Measurements from ENCODE around the gene PRSS50.

PRSS50 gene

DNA sequence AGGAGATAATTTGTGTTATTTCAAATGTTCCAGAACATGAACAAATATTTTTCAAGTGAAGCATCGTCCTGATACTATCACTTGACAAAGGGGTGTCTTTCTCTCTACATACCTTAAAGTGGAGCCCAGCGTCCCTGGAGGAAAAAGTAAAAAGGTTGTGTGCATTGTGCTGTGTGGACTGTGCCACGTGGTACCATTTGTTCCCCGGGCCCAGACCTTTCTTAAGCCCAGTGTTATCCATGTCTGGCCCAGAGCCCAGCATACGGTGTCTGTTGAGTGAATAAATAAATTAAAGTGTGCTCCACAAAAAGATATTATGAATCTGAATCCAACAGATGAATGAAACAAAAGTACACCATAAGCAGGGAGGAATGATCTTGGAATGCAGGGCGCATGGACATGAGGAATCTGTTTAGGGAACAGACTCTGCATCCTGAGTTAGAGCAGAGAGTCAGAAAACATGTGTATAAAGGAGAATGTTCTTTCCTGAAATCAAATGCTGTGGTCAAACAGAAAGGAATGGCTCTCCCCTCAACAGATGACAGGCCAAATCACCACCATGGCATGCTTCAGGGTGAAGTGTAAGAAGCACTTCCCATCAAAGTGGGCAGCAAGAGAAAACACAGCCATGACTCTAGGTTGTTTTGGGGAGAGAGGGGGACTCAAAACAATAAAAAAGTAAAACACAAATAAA, 8.1 kb upstream of the PRSS50 start:
- DNase-seq (ENCODE audit: low spot score): no peak

DNA sequence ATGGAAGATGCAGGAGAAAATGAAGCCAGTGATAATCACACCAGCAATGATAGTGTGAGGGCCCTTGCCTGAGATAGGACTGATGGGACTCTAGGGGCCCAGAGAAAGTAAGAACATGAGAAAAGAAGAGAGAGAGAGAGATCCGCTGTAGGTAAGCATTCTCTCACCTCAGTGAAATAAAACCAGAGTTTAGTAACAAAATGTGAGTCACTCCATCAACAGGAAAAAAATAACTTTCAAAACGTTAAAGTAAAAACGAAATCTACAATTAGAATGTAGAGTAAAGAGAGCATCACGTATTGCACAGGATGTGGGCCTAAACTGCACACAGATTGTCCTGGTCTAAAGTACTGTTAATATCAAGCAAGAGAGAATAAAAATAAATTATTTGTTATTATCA, 6.8 kb upstream of the PRSS50 start:
- DNase-seq (ENCODE audit: low spot score): no peak

DNA sequence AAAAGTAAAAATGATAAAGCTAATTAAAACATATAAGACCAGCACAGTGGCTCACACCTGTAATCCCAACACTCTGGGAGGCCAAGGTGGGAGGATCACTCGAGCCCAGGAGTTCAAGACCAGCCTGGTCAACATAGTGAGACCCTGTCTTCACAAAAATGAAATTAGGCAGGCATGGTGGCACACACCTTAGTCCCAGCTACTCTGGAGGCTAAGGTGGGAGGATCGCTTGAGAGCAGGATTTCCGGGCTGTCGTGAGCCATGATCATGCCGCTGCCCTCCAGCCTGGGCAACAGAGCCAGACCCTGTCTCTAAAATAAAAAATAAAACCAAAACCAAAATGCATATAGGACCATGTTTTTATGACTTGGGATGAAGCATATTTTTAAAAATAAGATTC, 4.8 kb upstream of the PRSS50 start:
- no peak for DNase-seq (ENCODE audit: low spot score)

DNA sequence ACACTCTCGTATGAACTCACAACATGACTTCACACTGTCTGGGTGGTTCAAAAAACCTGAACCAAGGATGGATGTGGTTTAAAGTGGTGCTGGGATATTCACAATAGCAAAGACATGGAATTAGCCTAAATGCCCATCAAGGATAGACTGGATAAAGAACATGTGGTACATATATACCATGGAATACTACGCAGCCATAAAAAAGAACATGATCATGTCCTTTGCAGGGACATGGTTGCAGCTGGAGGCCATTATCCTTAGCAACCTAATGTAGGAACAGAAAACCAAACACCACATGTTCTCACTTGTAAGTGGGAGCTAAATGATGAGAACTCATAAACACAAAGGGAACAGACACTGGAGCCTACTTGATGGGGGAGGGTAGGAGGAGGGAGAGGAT, 3.3 kb upstream of the PRSS50 start:
- no peak for DNase-seq (ENCODE audit: low spot score)

DNA sequence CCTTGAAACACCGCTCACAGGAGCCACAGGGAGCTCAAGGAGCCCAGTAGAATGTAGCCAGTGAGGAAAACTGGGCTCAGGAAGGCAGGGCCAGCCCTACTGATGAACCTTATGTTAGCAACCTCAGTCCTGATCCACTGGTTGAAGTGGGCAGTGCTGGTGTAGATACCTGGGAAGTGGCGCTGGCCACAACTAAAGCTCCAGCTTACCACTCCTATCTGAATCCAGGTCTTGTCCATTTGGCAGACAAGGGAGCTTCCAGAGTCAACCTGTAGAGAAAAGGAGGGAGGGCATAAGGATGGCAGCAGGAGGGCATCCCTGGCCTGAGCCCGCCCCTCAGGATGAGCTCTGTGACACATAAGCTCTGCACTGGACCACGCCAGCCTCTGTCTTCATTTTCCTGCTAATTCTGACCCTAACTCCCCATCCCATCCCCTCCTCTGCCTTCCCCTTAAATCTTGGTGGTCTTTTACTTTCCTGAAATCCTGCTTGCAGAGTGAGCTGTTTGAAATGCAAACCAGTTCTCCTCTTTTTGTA, 2.1 kb upstream of the PRSS50 start:
- DNase-seq (ENCODE audit: low spot score): no peak

DNA sequence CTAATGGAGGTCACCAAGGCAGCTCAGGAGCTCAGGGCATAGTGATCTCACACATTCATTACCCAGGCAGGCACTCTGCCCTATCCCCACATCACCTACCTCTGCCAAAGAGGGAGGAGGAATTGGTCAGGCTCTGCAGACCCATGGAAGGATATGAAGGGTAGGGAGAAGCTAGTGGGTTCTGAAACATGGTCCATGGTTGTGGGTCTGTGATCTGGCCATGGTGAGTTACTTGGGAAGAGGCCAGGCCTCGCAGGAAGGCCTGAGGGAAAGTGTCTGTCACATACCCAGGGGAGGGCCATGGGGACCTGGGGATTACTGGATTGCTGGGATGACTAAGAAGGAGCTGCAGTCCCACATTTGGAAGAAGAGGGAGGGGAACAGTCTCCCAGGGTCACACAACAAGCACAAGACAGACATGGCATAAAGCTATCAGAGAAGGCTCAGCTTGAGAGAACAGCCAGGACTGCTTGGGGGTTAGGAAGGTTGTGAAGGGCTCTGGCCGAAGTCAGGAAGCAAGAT, 1.4 kb upstream of the PRSS50 start:
- no peak for DNase-seq (ENCODE audit: low spot score)

DNA sequence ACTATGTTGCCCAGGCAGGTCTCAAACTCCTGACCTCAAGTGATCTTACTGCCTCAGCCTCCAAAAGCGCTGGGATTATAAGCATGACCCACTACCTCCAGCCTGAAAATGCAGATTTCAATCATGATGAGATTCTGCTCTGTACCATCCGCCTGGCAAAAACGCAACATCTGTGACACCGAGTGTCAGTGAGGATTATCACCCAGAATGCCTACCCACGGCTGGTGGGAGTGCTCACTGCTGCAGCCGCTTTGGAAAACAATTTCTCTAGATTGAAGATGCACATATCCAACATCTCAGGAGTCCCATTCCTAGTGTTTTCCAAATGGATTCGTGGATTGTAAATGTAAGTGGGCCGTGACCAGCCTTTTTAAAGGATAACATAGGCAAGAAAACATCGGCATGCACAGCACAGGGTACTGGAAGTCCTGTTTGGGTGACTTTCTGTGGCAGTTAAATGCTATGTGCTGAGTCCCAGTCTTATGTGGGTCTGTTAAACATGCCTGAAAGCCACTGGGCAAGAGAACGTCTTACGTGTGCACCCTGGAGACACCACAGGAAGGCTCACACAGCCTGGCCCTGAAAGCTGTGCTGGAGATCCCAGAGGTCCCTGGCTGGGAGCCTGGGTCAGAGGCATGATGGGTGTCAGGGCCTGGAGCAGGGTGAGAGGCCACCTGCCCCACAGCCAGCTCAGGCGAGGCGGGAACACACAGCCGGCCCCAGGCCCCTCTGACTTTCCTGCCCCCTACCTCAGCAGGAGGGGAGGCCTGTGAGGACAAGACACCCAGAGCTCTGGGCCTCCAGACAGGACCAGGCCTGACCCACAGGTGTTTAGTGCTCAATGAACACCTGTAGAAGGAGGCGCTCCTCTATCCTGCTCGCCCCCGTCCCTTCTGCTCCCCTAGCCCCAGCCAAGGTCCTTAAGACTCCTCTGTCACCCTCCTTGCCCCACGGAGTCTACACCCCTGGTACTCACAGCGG, 918 bp downstream of the PRSS50 start:
- no peak for DNase-seq (ENCODE audit: low spot score)

DNA sequence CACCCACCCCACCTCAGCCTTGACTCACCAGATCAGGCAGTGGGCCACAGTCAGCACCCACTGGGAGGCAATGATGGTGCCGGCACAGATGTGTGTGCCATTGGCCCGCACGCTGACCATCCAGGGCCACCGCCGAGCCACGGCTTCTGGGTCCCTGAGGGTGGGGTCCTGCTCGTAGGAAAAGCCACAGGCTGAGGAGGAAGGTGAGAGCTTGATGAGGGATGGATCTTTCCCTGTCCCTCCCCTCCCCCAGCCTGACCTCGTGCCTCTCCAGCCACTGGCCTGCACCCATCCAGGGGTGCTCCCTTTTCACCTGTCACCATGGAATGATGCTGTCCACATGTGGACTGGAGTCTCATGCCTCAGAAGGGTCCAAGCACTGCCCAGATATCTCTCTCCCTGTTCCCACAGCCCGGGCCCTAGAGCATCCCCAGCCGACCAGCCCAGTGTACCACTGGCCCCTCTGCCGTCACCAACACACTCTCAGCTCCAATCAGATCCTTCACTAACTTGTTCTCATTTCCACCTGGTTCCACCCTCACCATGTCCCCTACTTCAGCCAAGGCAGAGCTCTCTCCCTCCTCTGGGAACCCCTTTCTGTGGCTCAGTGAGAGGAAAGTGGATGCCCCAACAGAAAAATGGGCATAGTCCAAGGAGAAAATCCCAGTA, 2.0 kb downstream of the PRSS50 start:
- DNase-seq (ENCODE audit: low spot score): no peak

DNA sequence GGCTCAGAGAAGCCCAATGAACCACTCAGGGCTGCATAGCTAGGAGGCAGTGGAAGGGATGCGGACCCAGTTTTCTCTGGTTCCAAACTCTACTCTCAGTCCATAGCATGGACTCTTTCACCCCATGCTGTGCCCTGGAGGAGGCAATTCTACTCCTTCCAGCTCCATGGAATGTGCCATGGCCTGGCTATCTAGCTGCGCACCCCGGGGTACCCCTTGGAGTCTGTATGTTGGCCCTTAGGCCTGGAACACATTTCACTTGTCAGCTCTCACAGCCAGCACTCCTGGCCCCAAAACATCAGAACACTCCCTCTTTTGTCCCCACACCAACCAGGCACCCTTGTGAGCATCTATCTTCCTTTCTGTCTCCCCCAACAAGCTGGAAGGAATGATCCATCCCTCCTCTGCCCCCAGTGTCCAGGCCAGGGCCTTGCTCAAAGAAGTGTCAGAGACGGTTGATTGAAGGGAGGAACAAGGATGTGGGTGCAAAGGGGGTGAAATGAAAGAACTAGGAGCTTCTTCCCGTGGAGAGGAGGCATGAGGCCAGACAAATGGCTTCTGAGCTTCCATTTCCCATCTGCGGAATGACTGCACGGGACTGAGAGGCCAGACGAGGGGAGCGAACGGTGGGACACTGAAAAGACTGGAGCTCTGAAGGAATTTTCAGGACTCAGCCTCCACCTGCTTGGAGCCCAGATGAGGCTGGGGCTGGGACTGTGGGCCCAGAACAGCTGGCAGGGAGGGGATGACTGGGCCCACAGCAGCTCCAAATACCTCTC, 2.8 kb downstream of the PRSS50 start:
- no peak for DNase-seq (ENCODE audit: low spot score)

DNA sequence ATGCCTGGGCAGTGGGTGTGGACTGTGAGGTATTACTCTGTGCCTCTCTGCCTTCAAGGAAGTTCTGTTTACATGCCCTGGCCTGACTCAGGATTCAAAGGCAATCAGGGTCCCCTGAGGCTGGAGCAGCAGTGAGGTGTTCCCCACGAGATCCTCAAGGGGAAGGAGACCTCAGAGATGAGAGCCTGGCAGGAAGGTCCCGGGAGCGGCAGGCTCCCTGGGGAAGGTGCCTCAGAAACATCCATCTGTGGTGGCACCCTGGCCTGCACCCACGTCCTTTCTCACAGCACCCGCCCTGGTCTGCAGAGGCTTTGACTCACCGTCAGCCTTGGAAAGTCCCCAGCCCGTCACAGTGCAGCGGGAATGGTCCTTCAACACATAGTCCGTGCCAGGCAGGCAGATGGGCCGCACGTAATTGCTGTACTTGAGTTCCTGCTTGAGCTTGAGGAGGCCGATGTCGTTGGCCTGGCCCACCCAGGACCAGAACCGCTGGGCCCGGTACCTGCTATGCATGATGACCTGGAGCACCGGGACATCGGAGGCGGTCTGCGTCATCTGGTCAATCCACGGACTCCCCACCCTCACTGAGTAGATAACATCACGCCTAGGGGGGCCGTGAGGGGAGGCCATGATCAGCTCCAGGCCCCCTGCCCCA, 3.6 kb downstream of the PRSS50 start:
- DNase-seq (ENCODE audit: low spot score): no peak

DNA sequence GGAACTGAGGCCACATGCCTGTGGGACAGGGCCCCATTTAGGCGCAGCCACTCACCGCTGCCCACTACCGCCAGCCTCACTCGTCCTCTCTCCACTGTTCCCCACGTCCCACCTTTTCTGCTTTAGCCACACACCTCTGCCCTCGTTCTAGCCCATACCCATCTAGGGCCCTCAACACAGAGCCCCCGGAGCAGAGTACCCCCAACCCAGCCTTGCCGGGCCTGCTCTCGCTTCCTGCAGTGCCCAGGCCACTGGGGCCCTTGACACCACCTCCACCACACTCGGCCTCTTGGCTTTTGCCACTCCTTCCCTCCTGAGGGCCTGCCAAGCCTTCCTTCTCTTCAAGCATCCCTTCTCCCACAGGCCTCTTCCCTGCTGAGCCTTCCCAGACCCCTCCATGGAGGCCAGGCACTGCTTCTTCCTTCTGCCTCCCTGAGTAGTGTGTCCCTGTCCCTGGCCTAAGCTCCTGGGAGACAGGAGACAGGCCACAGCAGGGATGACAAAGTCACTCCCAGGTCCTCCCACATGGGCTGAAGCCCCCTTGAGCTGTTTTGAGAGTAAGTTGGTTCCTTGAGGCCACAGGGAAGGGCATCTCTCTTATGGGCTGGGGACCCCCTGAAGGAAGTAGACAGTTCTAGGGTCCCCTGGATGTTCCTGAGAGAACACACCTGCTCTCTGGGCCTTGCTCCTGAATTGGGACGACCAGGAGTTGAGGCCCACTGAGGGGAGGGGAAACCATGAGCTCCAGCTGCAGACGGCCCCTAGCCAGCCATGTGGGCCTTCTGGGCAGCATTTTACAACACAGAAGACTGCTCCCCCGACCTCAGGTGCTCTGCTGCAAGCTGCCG, 4.4 kb downstream of the PRSS50 start:
- DNase-seq (ENCODE audit: low spot score): no peak

DNA sequence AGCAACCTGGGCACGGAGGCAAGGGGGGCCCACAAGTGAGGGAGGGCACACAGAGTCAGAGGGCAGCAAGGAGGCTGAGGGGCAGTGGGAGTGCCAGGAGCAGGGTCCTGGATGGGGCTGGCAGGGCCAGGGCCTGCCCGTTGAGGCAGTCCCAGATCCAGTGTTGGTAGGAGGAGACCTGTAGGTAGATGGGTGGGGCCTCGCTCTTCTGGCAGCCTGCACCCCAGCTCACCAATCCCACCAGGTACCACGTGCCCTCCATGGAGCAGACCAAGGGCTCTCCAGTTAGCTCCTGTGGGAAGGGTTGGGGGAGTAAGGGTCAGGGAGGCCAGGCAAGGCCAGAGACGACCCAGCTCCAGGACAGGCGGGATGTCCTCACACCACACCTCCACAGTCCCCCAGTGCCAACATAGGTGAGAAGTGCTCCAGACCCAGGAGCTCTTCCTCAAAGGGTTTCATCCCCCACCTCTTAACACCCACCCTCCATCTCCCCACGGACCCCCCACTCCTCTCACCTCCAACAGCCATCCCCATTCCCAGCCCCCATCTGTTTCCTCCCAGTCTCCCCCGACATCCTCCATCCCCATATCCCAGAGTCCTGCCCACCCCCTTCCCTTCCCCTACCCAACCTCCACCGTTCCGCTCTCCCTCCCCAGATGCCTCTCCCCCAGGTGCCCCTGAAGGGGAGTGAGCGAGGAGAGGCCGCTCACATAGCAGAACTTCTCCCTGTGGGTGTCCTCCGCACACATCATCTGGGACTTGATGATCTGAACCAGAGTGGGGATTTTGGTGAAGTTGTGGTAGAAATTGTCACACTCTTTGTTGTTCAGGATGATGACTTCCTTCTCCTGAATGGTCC, 5.2 kb downstream of the PRSS50 start:
- no peak for DNase-seq (ENCODE audit: low spot score)

DNA sequence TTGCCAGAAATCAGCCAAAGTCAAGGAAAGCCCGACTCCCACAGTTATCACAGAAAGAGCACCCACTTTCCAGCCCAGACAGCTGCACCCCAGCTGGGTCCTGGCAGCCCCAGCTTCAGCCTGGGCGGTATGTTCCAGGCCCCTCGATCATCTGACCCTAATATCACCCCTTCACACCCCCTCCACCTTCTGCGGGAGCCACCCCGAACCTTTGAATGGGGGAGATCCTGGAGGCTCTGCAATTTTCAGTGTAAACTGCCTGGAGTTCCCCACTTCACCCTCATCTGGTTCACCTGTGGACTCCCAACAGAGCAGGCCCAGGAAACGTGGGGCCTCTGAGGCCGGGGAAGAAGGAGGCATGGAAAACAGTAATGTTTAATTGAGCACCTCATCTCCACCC, 5.9 kb downstream of the PRSS50 start:
- DNase-seq (ENCODE audit: low spot score): no peak

DNA sequence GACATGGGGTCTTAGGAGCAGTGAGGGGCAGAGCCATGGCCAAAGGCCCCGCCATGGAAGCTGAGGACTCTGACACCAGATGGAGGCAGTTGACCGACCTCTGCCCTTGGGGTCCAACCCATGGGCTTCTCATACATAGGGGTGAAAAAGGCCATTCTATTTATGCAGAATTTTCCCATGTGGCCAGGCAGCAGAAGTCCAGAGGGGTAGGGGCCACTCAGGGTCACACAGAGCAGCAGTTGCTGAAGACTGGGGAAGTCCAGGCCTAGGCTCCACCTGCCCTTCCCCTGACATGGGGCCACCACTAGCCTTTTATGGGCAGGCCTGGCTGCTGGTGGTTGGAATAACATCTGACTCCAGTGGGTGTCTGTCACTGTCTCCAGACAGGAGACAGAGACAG, 6.4 kb downstream of the PRSS50 start:
- DNase-seq (ENCODE audit: low spot score): no peak

DNA sequence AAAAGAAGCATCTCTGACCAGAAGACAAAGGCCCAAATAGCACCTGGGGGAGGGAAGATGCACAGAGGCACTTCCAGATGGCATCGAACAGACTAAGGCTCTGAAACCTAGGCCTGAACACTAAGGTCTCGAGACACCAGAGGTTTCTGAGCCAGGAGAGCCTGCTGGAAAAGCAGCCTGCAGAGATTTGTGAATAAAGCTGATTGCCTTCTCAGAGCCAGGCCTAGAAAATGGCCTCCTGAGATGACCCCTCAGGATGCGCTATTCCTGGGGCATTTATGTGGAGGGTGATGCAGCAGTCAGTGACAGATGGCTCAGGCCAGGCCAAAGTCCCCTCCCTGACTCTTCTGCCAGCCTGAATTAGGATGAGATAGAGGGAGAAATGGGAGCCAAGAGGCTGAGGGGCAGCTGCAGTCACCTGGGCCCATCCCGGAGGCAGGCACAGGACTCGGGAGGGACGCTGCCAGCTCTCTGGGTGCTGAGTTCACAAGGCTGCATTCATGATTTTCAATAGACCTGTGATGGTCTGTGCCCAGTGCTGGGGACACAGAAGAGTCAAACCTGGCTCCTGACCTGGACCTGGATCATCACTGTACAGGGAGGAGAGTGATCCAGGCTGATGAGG, 6.9 kb downstream of the PRSS50 start:
- no peak for DNase-seq (ENCODE audit: low spot score)

DNA sequence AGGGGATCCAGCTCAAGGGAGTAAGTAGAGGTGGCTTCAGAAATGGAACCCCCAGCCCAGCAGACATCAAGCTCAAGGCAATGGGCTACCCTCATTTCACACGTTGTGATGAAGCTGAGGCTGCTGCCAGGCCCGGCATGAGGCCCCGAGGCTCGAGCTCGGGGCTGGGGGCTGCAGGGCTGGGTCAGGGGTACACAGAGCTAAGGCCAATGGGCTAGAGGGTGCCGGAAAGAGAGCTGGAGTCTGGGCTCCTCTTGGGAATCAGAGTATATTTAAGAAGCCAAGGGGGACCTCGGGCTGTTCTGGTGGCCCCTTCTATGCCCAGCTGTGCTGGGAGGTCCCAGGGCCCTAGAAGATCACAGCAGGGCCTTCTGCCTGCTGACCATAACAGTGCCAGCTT, 7.4 kb downstream of the PRSS50 start:
- no peak for DNase-seq (ENCODE audit: low spot score)

DNA sequence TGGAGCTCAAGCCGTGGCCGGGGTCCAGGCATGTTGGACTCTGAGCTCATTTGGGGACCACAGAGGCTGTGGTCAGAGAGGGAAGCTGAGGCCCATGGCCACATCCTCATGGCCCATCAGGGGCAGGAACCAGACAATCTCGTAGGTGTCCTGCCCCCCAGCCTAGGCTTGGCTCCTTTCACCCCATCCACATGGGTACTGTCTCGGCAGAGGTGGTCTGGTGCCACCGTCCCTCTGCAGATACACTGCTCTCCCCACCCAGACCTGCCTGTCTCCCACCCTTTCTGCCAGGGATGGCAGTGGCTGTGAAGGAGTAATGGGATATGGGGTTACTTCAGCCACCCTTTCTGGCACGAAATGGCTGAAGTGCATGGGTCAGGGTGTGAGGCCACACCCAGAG, 7.9 kb downstream of the PRSS50 start:
- DNase-seq (ENCODE audit: low spot score): no peak

DNA sequence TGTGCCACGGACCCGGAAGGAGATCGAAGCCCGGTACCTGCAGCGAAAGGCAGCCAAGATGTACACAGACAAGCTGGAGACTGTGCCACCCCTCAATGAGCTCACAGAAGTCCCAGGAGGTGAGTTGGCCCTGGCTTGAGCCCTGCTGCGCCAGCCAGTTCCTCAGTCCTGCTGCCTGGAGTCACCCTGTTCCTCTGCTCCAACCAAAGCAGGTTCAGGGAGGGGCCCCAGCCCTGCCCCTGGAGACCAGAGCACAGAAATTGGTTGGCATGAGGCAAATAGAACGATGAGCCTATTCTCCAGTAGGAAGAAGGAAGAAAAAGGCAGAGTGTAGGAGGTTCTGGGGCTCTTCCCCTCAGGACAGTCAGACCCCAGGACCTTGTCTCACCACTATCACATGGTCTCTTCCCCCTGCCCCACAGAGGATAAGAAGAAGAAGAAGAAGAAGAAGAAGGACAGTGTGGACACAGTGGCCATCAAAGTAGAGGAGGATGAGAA, 8.5 kb downstream of the PRSS50 start:
- DNase-seq (ENCODE audit: low spot score): no peak
